PFSK-1 (cell line): Measurements from ENCODE around the gene DIPK1B.

ENCODE experiments used
- FOXP2 ChIP-seq: optimal IDR thresholded peaks from 2 replicates; pipeline ENCODE3; 2011; ENCODE audit warnings: borderline replicate concordance, control low read depth, inconsistent platforms; ENCODE audit not compliant: insufficient read depth; ENCODE audit errors: extremely low read length, extremely low read depth
- POLR2AphosphoS5 ChIP-seq: IDR thresholded peaks from 2 replicates; pipeline ENCODE4 v1.6.1; 2012; ENCODE audit warnings: low read depth, mild to moderate bottlenecking, control low read depth, low read length, moderate library complexity
- REST ChIP-seq, 2 experiments: IDR thresholded peaks; 2 replicates each; pipeline versions ENCODE4 v1.6.1 to v1.8.0; 2011 to 2012; ENCODE audit warnings: low read depth in 2 of 2, low read length in 2 of 2, control low read depth in 1 of 2, inconsistent platforms in 1 of 2, mild to moderate bottlenecking in 1 of 2, moderate library complexity in 1 of 2; ENCODE audit not compliant: insufficient read depth in 1 of 2
- SIN3A ChIP-seq: IDR thresholded peaks from 2 replicates; pipeline ENCODE4 v1.6.1; 2012; ENCODE audit warnings: mild to moderate bottlenecking, low read length, moderate library complexity, borderline replicate concordance; ENCODE audit not compliant: insufficient read depth
- TAF1 ChIP-seq: IDR thresholded peaks from 2 replicates; pipeline ENCODE4 v1.6.1; 2012; ENCODE audit warnings: low read length, control low read depth, borderline replicate concordance; ENCODE audit not compliant: insufficient read depth

DIPK1B gene

DNA sequence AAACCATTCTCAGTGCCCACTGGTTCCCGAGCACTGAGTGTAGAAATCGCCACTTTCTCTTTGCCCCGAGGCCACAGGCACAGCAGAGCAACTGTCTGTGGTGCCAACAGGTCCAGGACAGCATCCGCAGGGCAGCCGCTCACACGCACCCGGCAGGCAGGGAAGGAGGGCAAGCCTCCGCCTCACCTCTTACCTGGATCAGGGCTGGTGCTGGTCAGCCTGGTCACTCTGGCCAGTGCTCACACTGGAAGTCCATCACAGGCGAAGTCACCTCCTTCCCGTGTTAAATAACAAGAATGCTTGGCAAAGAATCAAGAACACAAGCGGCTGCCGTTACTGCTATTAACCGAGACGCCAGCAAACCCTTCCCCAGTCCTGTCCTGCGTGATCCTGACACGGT is 13.7 kb downstream of the DIPK1B start:
- TF ChIP-seq SIN3A, result no peak
- TF ChIP-seq TAF1, result no peak
- no peak for TF ChIP-seq POLR2AphosphoS5
- TF ChIP-seq REST (IDR thresholded peaks at IDR 0.05; ENCODE audit: insufficient read depth in 1 of 2, low read depth in 2 of 2, low read length in 2 of 2), result no peak
- no peak for TF ChIP-seq FOXP2

- no peak for TF ChIP-seq REST (IDR thresholded peaks at IDR 0.05; ENCODE audit: insufficient read depth in 1 of 2, low read depth in 2 of 2, low read length in 2 of 2)
- TF ChIP-seq TAF1, result no peak
- TF ChIP-seq FOXP2, result no peak
- no peak for TF ChIP-seq POLR2AphosphoS5
- no peak for TF ChIP-seq SIN3A
Measured at GRCh38 chr9:136726631-136727191, 14.3 kb downstream of the DIPK1B start.

GRCh38 chr9:136728080-136728547 is 15.7 kb downstream of the DIPK1B start:
- TF ChIP-seq POLR2AphosphoS5 (peak; percentile 97), FOXP2 (no peak), SIN3A (0 out of 2 replicates have a peak, but pooled peaks have one; percentile 12), REST (IDR thresholded peaks at IDR 0.05; ENCODE audit: insufficient read depth in 1 of 2, low read depth in 2 of 2, low read length in 2 of 2) (peak; percentile 65 to 75), TAF1 (peak; percentile 97)

DNA sequence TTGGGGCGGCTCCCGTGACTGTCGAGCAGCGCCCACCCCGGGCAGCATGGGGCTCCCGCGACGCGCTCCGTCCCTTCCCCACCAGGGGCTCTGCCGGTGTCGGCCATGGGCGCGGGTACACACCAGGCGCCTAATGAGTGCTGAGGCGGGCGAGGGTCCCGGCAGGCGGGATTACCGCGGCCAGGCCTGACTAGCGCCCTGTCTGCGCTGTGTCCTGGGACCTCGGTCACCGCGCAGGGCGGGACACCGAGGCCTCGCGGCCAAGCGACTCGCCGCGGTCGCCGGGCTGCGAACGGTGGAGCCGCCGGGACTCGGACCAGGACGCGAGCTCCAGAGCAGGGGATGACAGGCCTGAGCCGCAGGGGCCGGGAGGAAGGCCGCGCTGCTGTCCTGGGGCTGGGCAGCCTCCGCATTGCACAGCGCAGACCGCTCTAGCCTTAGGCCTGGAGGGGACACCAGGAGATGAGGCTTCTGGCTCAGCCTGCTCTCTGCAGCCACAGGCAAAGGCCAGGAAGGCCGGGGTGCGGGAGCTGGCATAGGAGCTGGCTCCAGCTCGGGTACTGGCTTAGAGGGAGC is 16.3 kb downstream of the DIPK1B start:
- TF ChIP-seq FOXP2, result no peak
- no peak for TF ChIP-seq POLR2AphosphoS5
- no peak for TF ChIP-seq SIN3A
- TF ChIP-seq REST (IDR thresholded peaks at IDR 0.05; ENCODE audit: insufficient read depth in 1 of 2, low read depth in 2 of 2, low read length in 2 of 2), result no peak
- TF ChIP-seq TAF1, result no peak

- TF ChIP-seq TAF1, result 0 out of 2 replicates have a peak, but pooled peaks have one; percentile 46
- no peak for TF ChIP-seq REST (IDR thresholded peaks at IDR 0.05; ENCODE audit: insufficient read depth in 1 of 2, low read depth in 2 of 2, low read length in 2 of 2)
- peak; percentile 75; the same call in 1 of the 2 replicates for TF ChIP-seq POLR2AphosphoS5
Measured at GRCh38 chr9:136729144-136729543, 16.8 kb downstream of the DIPK1B start.
